ENCODE measurements around the gene KIF11.

Gene KIF11

GRCh38 chr10:92697663-92698511 lies 105.0 kb downstream of the KIF11 start:
- H3K4me3 ChIP-seq (ENCODE audit: low read length) = no peak overlapping the region
- no peak for TF ChIP-seq CTCF (conservative IDR thresholded peaks at IDR 0.05; ENCODE audit: low read length)
- no peak for DNase-seq (ENCODE audit: low read depth)

GRCh38 chr10:92699193-92699517 lies 106.2 kb downstream of the KIF11 start:
- no peak for TF ChIP-seq CTCF (conservative IDR thresholded peaks at IDR 0.05; ENCODE audit: low read length)
- no peak for DNase-seq (ENCODE audit: low read depth)
- peak overlapping the region; percentile 57 for H3K4me3 ChIP-seq (ENCODE audit: low read length)

GRCh38 chr10:92699518-92700381 lies 106.8 kb downstream of the KIF11 start:
- TF ChIP-seq CTCF (conservative IDR thresholded peaks at IDR 0.05; ENCODE audit: low read length) = no peak
- DNase-seq (ENCODE audit: low read depth) = peak; percentile 42
- peak overlapping the region; percentile 57 for H3K4me3 ChIP-seq (ENCODE audit: low read length)

- TF ChIP-seq CTCF (conservative IDR thresholded peaks at IDR 0.05; ENCODE audit: low read length) = no peak
- no peak for DNase-seq (ENCODE audit: low read depth)
- H3K4me3 ChIP-seq (ENCODE audit: low read length) = no peak overlapping the region
Observed at GRCh38 chr10:92702301-92702916, 109.5 kb downstream of the KIF11 start.
